ENCODE results near the gene KDM3A.

DNA sequence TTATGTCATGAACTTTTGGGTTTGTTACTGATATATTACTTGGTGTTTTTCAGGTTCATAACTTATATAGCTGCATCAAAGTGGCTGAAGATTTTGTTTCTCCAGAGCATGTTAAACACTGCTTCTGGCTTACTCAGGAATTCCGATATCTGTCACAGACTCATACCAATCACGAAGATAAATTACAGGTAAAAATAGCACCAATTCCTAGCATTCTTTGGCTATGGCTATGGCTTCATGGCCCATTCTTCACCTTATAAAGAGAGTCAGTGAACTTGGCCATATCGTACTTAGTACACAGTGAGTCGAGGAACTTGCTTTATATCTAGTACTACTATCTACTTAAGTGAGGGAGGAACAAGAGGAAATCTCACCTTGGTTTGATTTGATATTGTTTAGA lies 49.9 kb downstream of the KDM3A start:
- TF ChIP-seq CTCF (IDR thresholded peaks at IDR 0.05) (no peak), POLR2A (IDR thresholded peaks at IDR 0.05) (no peak), EP300 (IDR thresholded peaks at IDR 0.05) (no peak), POLR2AphosphoS5 (IDR thresholded peaks at IDR 0.05) (no peak)

All from sigmoid colon (tissue), 4 donors.